AML-193 (cell line): ENCODE results near the gene PDE2A.

Experiments
- DNase-seq, 2 experiments: peaks; one replicate each; lab custom pipeline; 2025; lab: John Stamatoyannopoulos, UW

The PDE2A gene

GRCh38 chr11:72588421-72589410, 85.5 kb downstream of the PDE2A start:
- peak; percentile 6 to 12 for DNase-seq

GRCh38 chr11:72587696-72588095, 86.5 kb downstream of the PDE2A start:
- DNase-seq: no peak

- no peak for DNase-seq
These were observed 87.7 kb downstream of the PDE2A start for GRCh38 chr11:72586321-72587090.

- peak; percentile 25 to 68 for DNase-seq
These were observed 88.4 kb downstream of the PDE2A start for GRCh38 chr11:72585762-72586311.

GRCh38 chr11:72584939-72585597, 89.2 kb downstream of the PDE2A start:
- no peak for DNase-seq

GRCh38 chr11:72584293-72584938, 89.8 kb downstream of the PDE2A start:
- no peak for DNase-seq

GRCh38 chr11:72583616-72584292, 90.5 kb downstream of the PDE2A start:
- DNase-seq: no peak

- no peak for DNase-seq
These were observed 91.1 kb downstream of the PDE2A start for GRCh38 chr11:72583177-72583553.

GRCh38 chr11:72582206-72583176, 91.7 kb downstream of the PDE2A start:
- DNase-seq: no peak

- no peak for DNase-seq
These were observed 93.2 kb downstream of the PDE2A start for GRCh38 chr11:72581067-72581466.

- no peak for DNase-seq
These were observed 93.6 kb downstream of the PDE2A start for GRCh38 chr11:72580642-72580950.

GRCh38 chr11:72579816-72580641, 94.2 kb downstream of the PDE2A start:
- no peak for DNase-seq

GRCh38 chr11:72578991-72579815, 95.0 kb downstream of the PDE2A start:
- no peak for DNase-seq

- no peak for DNase-seq
These were observed 95.7 kb downstream of the PDE2A start for GRCh38 chr11:72578566-72578965.

GRCh38 chr11:72578051-72578450, 96.2 kb downstream of the PDE2A start:
- DNase-seq: no peak

- no peak for DNase-seq
These were observed 96.9 kb downstream of the PDE2A start for GRCh38 chr11:72577271-72577721.

GRCh38 chr11:72576661-72577060, 97.6 kb downstream of the PDE2A start:
- no peak for DNase-seq

- no peak for DNase-seq
These were observed 98.0 kb downstream of the PDE2A start for GRCh38 chr11:72576243-72576595.
